Fibroblast of lung (primary cell): ENCODE results near the gene COG2. TPM values are rescaled to one million over a fixed set of nuclear protein-coding genes. Genes with fewer than 3 reads are reported as not detected.

Source experiments
- DNase-seq, 2 donors: peaks; one replicate each; pipeline versions ENCODE4 v3.0.0 to v3.0.0-alpha.2; 2010; ENCODE audit warnings: low read depth in 2 of 2
- H2AFZ ChIP-seq: 2 replicates; pipeline ENCODE4 v1.5.1; 2012; ENCODE audit warnings: low read length, control low read depth, inconsistent platforms
- H3K27ac ChIP-seq: 2 replicates; pipeline ENCODE4 v1.5.1; 2011; ENCODE audit warnings: low read length, control low read depth; ENCODE audit not compliant: insufficient read depth
- H3K27me3 ChIP-seq: 2 replicates; pipeline ENCODE4 v1.5.1; 2011; ENCODE audit warnings: mild to moderate bottlenecking, low read length; ENCODE audit not compliant: control insufficient read depth, insufficient read depth
- H3K36me3 ChIP-seq: 2 replicates; pipeline ENCODE4 v1.5.1; 2011; ENCODE audit warnings: low read length; ENCODE audit not compliant: control insufficient read depth, insufficient read depth
- H3K4me1 ChIP-seq: 2 replicates; pipeline ENCODE4 v1.5.1; 2011; ENCODE audit warnings: low read length; ENCODE audit not compliant: control insufficient read depth, insufficient read depth; ENCODE audit errors: extremely low read depth
- H3K4me2 ChIP-seq: 2 replicates; pipeline ENCODE4 v1.5.1; 2011; ENCODE audit warnings: low read length, control low read depth; ENCODE audit not compliant: insufficient read depth; ENCODE audit errors: extremely low read depth
- H3K4me3 ChIP-seq, 4 experiments: fragments of 200-600 bp in 1 of 4; sonication (generic) in 1 of 4; replicated peaks in 1 of 4; 2 replicates each; pipeline ENCODE4 v1.5.1; 2011 to 2016; ENCODE audit warnings: low read length in 4 of 4, low read depth in 3 of 4, mild to moderate bottlenecking in 3 of 4, control low read depth in 2 of 4, inconsistent platforms in 1 of 4, mixed read lengths in 1 of 4; ENCODE audit not compliant: insufficient read depth in 1 of 4; ENCODE audit errors: control extremely low read depth in 1 of 4
- H3K79me2 ChIP-seq: 2 replicates; pipeline ENCODE4 v1.5.1; 2012; ENCODE audit warnings: mild to moderate bottlenecking, low read length, inconsistent platforms; ENCODE audit not compliant: control insufficient read depth, insufficient read depth
- H3K9ac ChIP-seq: 2 replicates; pipeline ENCODE4 v1.5.1; 2011; ENCODE audit warnings: mild to moderate bottlenecking, low read length, control low read depth; ENCODE audit not compliant: insufficient read depth
- H3K9me3 ChIP-seq: 2 replicates; pipeline ENCODE4 v1.5.1; 2012; ENCODE audit warnings: low read depth, low read length; ENCODE audit not compliant: control insufficient read depth, insufficient read depth
- H4K20me1 ChIP-seq: 2 replicates; pipeline ENCODE4 v1.5.1; 2011; ENCODE audit warnings: low read length; ENCODE audit not compliant: control insufficient read depth, insufficient read depth; ENCODE audit errors: extremely low read depth
- EZH2 ChIP-seq: IDR thresholded peaks from 2 replicates; pipeline ENCODE4 v1.5.1; 2012; ENCODE audit warnings: low read length, control low read depth, mild to moderate bottlenecking; ENCODE audit errors: missing control alignments
- polyA plus RNA-seq, 2 donors: library from polyadenylated mRNA; depleted of rRNA in 1 of 2; stranded (reverse) in 1 of 2; unstranded in 1 of 2; fragments of >200 nt; gene quantifications; 2 replicates each; pipeline ENCODE4 v1.2.1, GENCODE V29; 2011 to 2012; ENCODE audit warnings: missing spikeins in 1 of 2
- total RNA-seq: library from RNA; depleted of rRNA; stranded (reverse); fragments of >200 nt; gene quantifications from 2 replicates; pipeline ENCODE4 v1.2.1, GENCODE V29; 2014
- TF ChIP-seq, protein P1 (sequence below), 2 donors: IDR thresholded peaks in 1 of 2; conservative IDR thresholded peaks in 1 of 2; 1 replicate in 1 of 2; 2 replicates in 1 of 2; pipeline ENCODE4 v1.5.1; 2011 to 2012; ENCODE audit warnings: low read length in 2 of 2, control low read depth in 1 of 2, inconsistent platforms in 1 of 2, low read depth in 1 of 2, mild to moderate bottlenecking in 1 of 2

COG2 gene
- total and polyA plus RNA-seq, 2 donors (not counting 1 experiment from before 2014, with no cell fraction given): 15.4 to 21.5 TPM

DNA sequence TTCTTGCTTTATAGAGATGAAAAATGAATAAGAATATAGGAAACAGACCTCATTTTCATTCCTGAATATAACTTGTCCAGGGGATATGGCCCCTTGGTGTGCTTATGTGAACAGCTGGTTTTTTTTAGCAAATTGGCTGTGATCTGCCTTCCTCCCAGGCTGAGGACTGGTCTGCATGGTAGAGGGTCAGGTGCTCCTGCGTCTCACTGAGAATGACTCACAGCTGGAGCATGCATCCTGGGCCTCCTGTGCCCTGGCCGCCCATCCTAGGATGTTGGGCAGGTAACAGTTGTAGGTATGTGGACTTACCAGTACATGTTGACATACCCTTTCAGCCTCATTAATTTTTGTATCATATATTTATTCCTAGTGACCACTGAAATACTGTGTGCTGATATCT lies 41.9 kb downstream of the COG2 start:
- no peak for DNase-seq
- Histone ChIP-seq H3K9ac (no peak overlapping the region), H3K79me2 (no peaks in the 10 kb centered on the region), H3K36me3 (no peaks in the 10 kb centered on the region), H3K4me1 (peaks cover 10% of the 10 kb centered on the region), H3K4me2 (no peak overlapping the region), H3K4me3 (no peak overlapping the region), H2AFZ (no peak overlapping the region), H3K27ac (no peak overlapping the region), H3K9me3 (no peaks in the 10 kb centered on the region), H3K27me3 (no peaks in the 10 kb centered on the region), H4K20me1 (no peaks in the 10 kb centered on the region)
- TF ChIP-seq EZH2: no peak
- TF ChIP-seq, protein P1, sequence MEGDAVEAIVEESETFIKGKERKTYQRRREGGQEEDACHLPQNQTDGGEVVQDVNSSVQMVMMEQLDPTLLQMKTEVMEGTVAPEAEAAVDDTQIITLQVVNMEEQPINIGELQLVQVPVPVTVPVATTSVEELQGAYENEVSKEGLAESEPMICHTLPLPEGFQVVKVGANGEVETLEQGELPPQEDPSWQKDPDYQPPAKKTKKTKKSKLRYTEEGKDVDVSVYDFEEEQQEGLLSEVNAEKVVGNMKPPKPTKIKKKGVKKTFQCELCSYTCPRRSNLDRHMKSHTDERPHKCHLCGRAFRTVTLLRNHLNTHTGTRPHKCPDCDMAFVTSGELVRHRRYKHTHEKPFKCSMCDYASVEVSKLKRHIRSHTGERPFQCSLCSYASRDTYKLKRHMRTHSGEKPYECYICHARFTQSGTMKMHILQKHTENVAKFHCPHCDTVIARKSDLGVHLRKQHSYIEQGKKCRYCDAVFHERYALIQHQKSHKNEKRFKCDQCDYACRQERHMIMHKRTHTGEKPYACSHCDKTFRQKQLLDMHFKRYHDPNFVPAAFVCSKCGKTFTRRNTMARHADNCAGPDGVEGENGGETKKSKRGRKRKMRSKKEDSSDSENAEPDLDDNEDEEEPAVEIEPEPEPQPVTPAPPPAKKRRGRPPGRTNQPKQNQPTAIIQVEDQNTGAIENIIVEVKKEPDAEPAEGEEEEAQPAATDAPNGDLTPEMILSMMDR (conservative IDR thresholded peaks at IDR 0.05 in 1 of 2, IDR thresholded peaks at IDR 0.05 in 1 of 2; ENCODE audit: low read depth in 1 of 2, low read length in 2 of 2): no peak

DNA sequence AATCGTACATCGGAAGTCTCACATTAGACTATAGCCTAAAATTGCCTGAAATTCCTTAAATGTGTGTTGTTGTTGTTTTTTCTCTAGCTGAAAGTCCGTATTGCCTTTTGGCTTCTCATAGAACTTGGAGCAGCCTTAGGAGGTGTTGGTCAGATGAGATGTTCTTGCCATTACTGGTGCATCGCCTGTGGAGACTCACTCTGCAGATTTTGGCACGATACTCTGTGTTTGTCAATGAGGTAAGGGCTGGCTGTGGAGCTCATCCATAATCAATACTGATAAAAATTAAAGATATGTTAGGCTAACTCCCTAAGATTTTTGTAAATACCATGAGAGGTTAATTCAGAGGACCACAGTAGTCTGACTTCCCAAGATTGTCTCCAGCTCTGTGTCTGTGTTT lies 42.7 kb downstream of the COG2 start:
- Histone ChIP-seq H3K27ac (no peak overlapping the region), H3K36me3 (no peaks in the 10 kb centered on the region), H4K20me1 (no peaks in the 10 kb centered on the region), H3K4me3 (no peak overlapping the region), H3K9me3 (no peaks in the 10 kb centered on the region), H3K4me2 (no peak overlapping the region), H3K4me1 (peaks cover 10% of the 10 kb centered on the region), H3K27me3 (no peaks in the 10 kb centered on the region), H3K79me2 (no peaks in the 10 kb centered on the region), H2AFZ (no peak overlapping the region), H3K9ac (no peak overlapping the region)
- TF ChIP-seq EZH2: no peak
- TF ChIP-seq, protein P1 (conservative IDR thresholded peaks at IDR 0.05 in 1 of 2, IDR thresholded peaks at IDR 0.05 in 1 of 2; ENCODE audit: low read depth in 1 of 2, low read length in 2 of 2): no peak
- DNase-seq: no peak

DNA sequence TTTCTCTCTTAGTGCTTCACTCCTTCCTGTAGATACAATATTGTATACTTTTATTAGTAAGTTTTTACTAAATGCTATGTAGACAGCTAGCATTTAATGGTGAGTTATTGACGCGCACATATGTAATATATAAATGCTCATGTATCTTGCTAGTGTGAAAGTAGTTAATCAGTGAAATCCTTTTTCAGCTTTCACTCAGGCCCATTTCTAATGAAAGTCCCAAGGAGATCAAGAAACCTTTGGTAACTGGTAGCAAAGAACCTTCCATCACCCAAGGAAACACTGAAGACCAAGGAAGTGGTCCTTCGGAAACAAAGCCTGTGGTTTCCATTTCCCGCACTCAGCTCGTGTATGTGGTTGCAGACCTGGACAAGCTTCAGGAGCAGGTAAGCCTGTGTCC lies 44.5 kb downstream of the COG2 start:
- TF ChIP-seq EZH2: no peak
- TF ChIP-seq, protein P1 (conservative IDR thresholded peaks at IDR 0.05 in 1 of 2, IDR thresholded peaks at IDR 0.05 in 1 of 2; ENCODE audit: low read depth in 1 of 2, low read length in 2 of 2): no peak
- Histone ChIP-seq H4K20me1 (no peaks in the 10 kb centered on the region), H3K4me2 (no peak overlapping the region), H3K79me2 (no peaks in the 10 kb centered on the region), H3K27ac (no peak overlapping the region), H2AFZ (no peak overlapping the region), H3K9me3 (no peaks in the 10 kb centered on the region), H3K9ac (no peak overlapping the region), H3K36me3 (peaks cover 2% of the 10 kb centered on the region), H3K4me1 (peaks cover 9% of the 10 kb centered on the region), H3K27me3 (no peaks in the 10 kb centered on the region), H3K4me3 (no peak overlapping the region)
- DNase-seq: no peak
